ENCODE measurements around the gene CCNDBP1.

The CCNDBP1 gene

GRCh38 chr15:43239732-43240491, 54.7 kb downstream of the CCNDBP1 start:
- no peak overlapping the region for H3K27ac ChIP-seq (ENCODE audit: low read length)
- H3K4me1 ChIP-seq (ENCODE audit: control insufficient read depth, low read depth, low read length) = no peaks in the 10 kb centered on the region
- no peak overlapping the region for H3K4me3 ChIP-seq (ENCODE audit: low read length)
- H3K27me3 ChIP-seq (ENCODE audit: control insufficient read depth, insufficient read depth, low read length) = no peaks in the 10 kb centered on the region
- H3K36me3 ChIP-seq (ENCODE audit: control insufficient read depth, low read depth, low read length) = no peaks in the 10 kb centered on the region
- no peaks in the 10 kb centered on the region for H3K9me3 ChIP-seq (ENCODE audit: control insufficient read depth, low read depth, low read length)
- H3K9ac ChIP-seq (ENCODE audit: low read length) = no peak overlapping the region

DNA sequence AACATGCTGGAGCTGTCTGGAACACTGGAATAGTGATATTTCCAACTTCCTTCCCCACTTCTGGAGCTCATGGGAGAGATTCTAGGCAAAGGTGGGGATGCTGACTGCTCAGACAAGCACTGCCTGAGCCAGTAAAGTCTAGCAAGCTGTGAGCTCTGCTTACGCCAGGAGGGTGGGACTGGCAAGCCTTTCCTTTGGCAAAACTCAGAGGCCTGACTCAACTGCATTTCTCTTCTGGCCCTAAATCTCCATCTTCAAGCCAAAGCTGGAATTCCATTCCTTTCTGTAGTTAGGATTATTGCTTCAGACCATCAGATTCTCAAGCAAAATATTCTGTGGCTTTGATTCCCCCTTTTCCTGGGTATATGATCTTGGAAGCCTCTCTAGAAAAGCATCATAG, 55.9 kb downstream of the CCNDBP1 start:
- H3K27ac ChIP-seq (ENCODE audit: low read length) = no peak overlapping the region
- H3K9me3 ChIP-seq (ENCODE audit: control insufficient read depth, low read depth, low read length) = no peaks in the 10 kb centered on the region
- no peak overlapping the region for H3K9ac ChIP-seq (ENCODE audit: low read length)
- no peaks in the 10 kb centered on the region for H3K36me3 ChIP-seq (ENCODE audit: control insufficient read depth, low read depth, low read length)
- no peaks in the 10 kb centered on the region for H3K27me3 ChIP-seq (ENCODE audit: control insufficient read depth, insufficient read depth, low read length)
- H3K4me3 ChIP-seq (ENCODE audit: low read length) = no peak overlapping the region
- H3K4me1 ChIP-seq (ENCODE audit: control insufficient read depth, low read depth, low read length) = no peaks in the 10 kb centered on the region

- H3K27me3 ChIP-seq (ENCODE audit: control insufficient read depth, insufficient read depth, low read length) = no peaks in the 10 kb centered on the region
Observed at GRCh38 chr15:43242616-43243015, 57.4 kb downstream of the CCNDBP1 start.

GRCh38 chr15:43243020-43243645, 57.9 kb downstream of the CCNDBP1 start:
- H3K27ac ChIP-seq (ENCODE audit: low read length) = no peak overlapping the region
- no peaks in the 10 kb centered on the region for H3K36me3 ChIP-seq (ENCODE audit: control insufficient read depth, low read depth, low read length)
- H3K9ac ChIP-seq (ENCODE audit: low read length) = no peak overlapping the region
- H3K4me3 ChIP-seq (ENCODE audit: low read length) = no peak overlapping the region
- no peaks in the 10 kb centered on the region for H3K4me1 ChIP-seq (ENCODE audit: control insufficient read depth, low read depth, low read length)
- no peaks in the 10 kb centered on the region for H3K9me3 ChIP-seq (ENCODE audit: control insufficient read depth, low read depth, low read length)
- H3K27me3 ChIP-seq (ENCODE audit: control insufficient read depth, insufficient read depth, low read length) = no peaks in the 10 kb centered on the region

More at GRCh38 chr15:43242616-43243015, 57.4 kb downstream of the CCNDBP1 start:
- no peaks in the 10 kb centered on the region for H3K4me1 ChIP-seq (ENCODE audit: control insufficient read depth, low read depth, low read length)
- no peak overlapping the region for H3K27ac ChIP-seq (ENCODE audit: low read length)
- no peak overlapping the region for H3K4me3 ChIP-seq (ENCODE audit: low read length)
- no peak overlapping the region for H3K9ac ChIP-seq (ENCODE audit: low read length)
- H3K36me3 ChIP-seq (ENCODE audit: control insufficient read depth, low read depth, low read length) = no peaks in the 10 kb centered on the region
- no peaks in the 10 kb centered on the region for H3K9me3 ChIP-seq (ENCODE audit: control insufficient read depth, low read depth, low read length)

DNA sequence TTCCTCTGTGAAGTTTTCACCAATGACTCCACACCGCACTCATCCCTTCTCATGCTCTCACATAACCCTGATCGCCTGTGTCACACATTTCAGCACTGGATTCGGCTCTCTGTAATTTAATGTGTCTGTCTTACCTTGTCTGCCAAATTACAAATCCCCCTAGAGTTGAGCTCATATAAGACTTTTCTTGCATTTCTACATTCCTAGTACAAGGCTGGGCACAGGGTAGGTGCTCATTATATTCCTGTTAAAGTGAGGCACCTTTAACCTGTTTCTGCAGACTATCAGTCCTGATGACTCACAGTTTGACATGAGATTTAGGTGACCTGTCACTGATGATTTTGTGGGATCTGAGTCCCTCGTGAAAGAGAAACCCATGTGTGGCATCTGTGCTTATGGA, 58.9 kb downstream of the CCNDBP1 start:
- H3K27me3 ChIP-seq (ENCODE audit: control insufficient read depth, insufficient read depth, low read length) = no peaks in the 10 kb centered on the region
- no peaks in the 10 kb centered on the region for H3K9me3 ChIP-seq (ENCODE audit: control insufficient read depth, low read depth, low read length)
- no peaks in the 10 kb centered on the region for H3K4me1 ChIP-seq (ENCODE audit: control insufficient read depth, low read depth, low read length)
- no peak overlapping the region for H3K4me3 ChIP-seq (ENCODE audit: low read length)
- H3K9ac ChIP-seq (ENCODE audit: low read length) = no peak overlapping the region
- H3K27ac ChIP-seq (ENCODE audit: low read length) = no peak overlapping the region
- no peaks in the 10 kb centered on the region for H3K36me3 ChIP-seq (ENCODE audit: control insufficient read depth, low read depth, low read length)

DNA sequence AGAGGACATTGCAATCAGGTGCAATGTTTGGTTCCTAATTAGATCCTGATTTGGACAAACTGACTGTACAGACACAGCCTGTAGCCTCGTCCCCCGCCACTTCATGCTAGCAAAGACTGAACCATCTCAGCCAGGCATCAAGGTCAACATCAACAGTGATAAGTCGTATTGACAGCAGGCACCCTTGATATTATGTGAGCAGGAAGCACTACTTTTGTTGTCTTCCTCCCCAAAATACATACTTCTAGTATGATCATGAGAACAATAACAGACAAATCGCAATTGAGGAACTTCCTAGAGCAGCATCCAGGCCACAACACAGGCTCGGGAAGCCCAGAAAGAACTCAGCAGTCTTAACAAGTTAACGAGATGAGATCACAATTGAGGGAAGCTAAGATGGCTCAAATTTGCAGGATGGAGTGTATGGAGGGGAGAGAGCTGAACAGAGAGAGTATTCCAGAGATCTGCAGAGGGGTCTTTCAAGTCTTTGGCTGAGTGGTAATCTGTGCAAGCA, 61.1 kb downstream of the CCNDBP1 start:
- Histone ChIP-seq H3K27me3 (ENCODE audit: control insufficient read depth, insufficient read depth, low read length) (no peaks in the 10 kb centered on the region), H3K27ac (ENCODE audit: low read length) (no peak overlapping the region), H3K9ac (ENCODE audit: low read length) (no peak overlapping the region), H3K9me3 (ENCODE audit: control insufficient read depth, low read depth, low read length) (no peaks in the 10 kb centered on the region), H3K36me3 (ENCODE audit: control insufficient read depth, low read depth, low read length) (no peaks in the 10 kb centered on the region), H3K4me3 (ENCODE audit: low read length) (no peak overlapping the region), H3K4me1 (ENCODE audit: control insufficient read depth, low read depth, low read length) (no peaks in the 10 kb centered on the region)
